Astrocyte (in vitro differentiated cells and primary cell): Measurements from ENCODE around the gene RAD54L. TPM values are rescaled to one million over a fixed set of nuclear protein-coding genes. Genes with fewer than 3 reads are reported as not detected.

Experiments used
- DNase-seq: peaks from one replicate; pipeline ENCODE4 v3.0.0-alpha.2; 2010; ENCODE audit warnings: low read depth
- FAIRE-seq: peaks from 2 replicates; lab custom pipeline; 2011; peaks lifted over from hg19 to GRCh38; lab: Jason Lieb, UNC
- H2AFZ ChIP-seq: 2 replicates; pipeline ENCODE4 v1.6.0; 2012; ENCODE audit warnings: low read depth, low read length, inconsistent platforms
- H3K27ac ChIP-seq: 2 replicates; pipeline ENCODE4 v1.5.1; 2011; ENCODE audit warnings: low read depth, low read length, inconsistent platforms
- H3K27me3 ChIP-seq: 2 replicates; pipeline ENCODE4 v1.6.0; 2011; ENCODE audit warnings: low read length, inconsistent platforms; ENCODE audit not compliant: insufficient read depth
- H3K36me3 ChIP-seq: 2 replicates; pipeline ENCODE4 v1.5.1; 2011; ENCODE audit warnings: low read length, inconsistent platforms; ENCODE audit not compliant: insufficient read depth
- H3K4me1 ChIP-seq: 2 replicates; pipeline ENCODE4 v1.5.1; 2011; ENCODE audit warnings: low read length, inconsistent platforms; ENCODE audit not compliant: insufficient read depth
- H3K4me2 ChIP-seq: 2 replicates; pipeline ENCODE4 v1.6.0; 2012; ENCODE audit warnings: low read length, inconsistent platforms
- H3K4me3 ChIP-seq: 2 replicates; pipeline ENCODE4 v1.5.1; 2011; ENCODE audit warnings: low read depth, mild to moderate bottlenecking, low read length, inconsistent platforms; ENCODE audit not compliant: insufficient read depth
- H3K79me2 ChIP-seq: 2 replicates; pipeline ENCODE4 v1.6.0; 2012; ENCODE audit warnings: mild to moderate bottlenecking, low read length, inconsistent platforms; ENCODE audit not compliant: insufficient read depth
- H3K9ac ChIP-seq: 2 replicates; pipeline ENCODE4 v1.6.0; 2012; ENCODE audit warnings: mild to moderate bottlenecking, low read length, inconsistent platforms
- H3K9me3 ChIP-seq: 2 replicates; pipeline ENCODE4 v1.5.1; 2012; ENCODE audit warnings: low read depth, mild to moderate bottlenecking, low read length, inconsistent platforms; ENCODE audit not compliant: insufficient read depth
- H4K20me1 ChIP-seq: 2 replicates; pipeline ENCODE4 v1.6.0; 2012; ENCODE audit warnings: low read length, inconsistent platforms; ENCODE audit not compliant: insufficient read depth
- H3K27ac Mint-ChIP-seq: one replicate; pipeline ENCODE4 v1.8.0; 2021; ENCODE audit warnings: mild to moderate bottlenecking, mixed read lengths; ENCODE audit not compliant: unreplicated experiment
- H3K27me3 Mint-ChIP-seq: one replicate; pipeline ENCODE4 v1.8.0; 2021; ENCODE audit warnings: low read depth, mixed read lengths; ENCODE audit not compliant: unreplicated experiment
- H3K36me3 Mint-ChIP-seq: one replicate; pipeline ENCODE4 v1.8.0; 2021; ENCODE audit warnings: low read depth, mixed read lengths; ENCODE audit not compliant: unreplicated experiment
- H3K4me1 Mint-ChIP-seq: one replicate; pipeline ENCODE4 v1.8.0; 2021; ENCODE audit warnings: low read depth, mixed read lengths; ENCODE audit not compliant: unreplicated experiment
- H3K4me3 Mint-ChIP-seq: one replicate; pipeline ENCODE4 v1.8.0; 2021; ENCODE audit warnings: mild to moderate bottlenecking, moderate library complexity, mixed read lengths; ENCODE audit not compliant: unreplicated experiment
- H3K9me3 Mint-ChIP-seq: one replicate; pipeline ENCODE4 v1.8.0; 2021; ENCODE audit warnings: mild to moderate bottlenecking, mixed read lengths; ENCODE audit not compliant: unreplicated experiment
- EZH2 ChIP-seq: IDR thresholded peaks from 2 replicates; pipeline ENCODE4 v1.6.1; 2012; ENCODE audit warnings: mild to moderate bottlenecking, low read length, inconsistent platforms; ENCODE audit not compliant: insufficient read depth
- total RNA-seq: library from RNA; stranded (reverse); gene quantifications from 2 replicates; pipeline ENCODE4 v1.2.1, GENCODE V29; 2021
- TF ChIP-seq, protein P1 (sequence below): IDR thresholded peaks from 2 replicates; pipeline ENCODE4 v1.5.1; 2011; ENCODE audit warnings: low read depth, mild to moderate bottlenecking, inconsistent platforms, low read length, moderate library complexity; ENCODE audit not compliant: insufficient read depth

RAD54L gene
- total RNA-seq, 1 donor from 2014 or later, result 2.4 TPM

DNA sequence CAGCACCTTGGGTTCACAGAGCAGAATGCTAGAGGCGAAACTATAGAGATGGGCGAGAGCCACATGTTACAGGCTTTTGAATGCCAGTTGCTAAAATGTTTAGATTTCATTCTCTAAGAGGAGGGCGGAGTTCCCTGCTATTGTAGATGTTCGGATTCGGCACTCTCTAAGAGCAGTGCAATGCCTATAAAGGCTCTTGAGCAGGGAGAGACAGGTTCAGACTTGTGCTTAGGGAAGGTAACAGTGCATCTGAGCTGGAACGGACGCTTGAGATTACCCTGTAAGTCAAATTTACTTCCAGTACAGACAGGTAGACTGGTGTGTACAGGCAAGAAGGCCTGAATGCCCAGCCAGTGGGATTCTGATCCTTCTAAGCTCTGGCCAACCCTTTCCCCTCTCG lies 29.1 kb upstream of the RAD54L start:
- Histone ChIP-seq H3K4me3 (no peak overlapping the region), H3K27ac (no peak overlapping the region), H3K9me3 (no peaks in the 10 kb centered on the region), H3K36me3 (no peaks in the 10 kb centered on the region), H3K9ac (no peak overlapping the region), H2AFZ (no peak overlapping the region), H3K4me1 (peaks cover under 1% of the 10 kb centered on the region), H4K20me1 (no peaks in the 10 kb centered on the region), H3K27me3 (no peaks in the 10 kb centered on the region), H3K79me2 (no peaks in the 10 kb centered on the region), H3K4me2 (no peak overlapping the region)
- Mint-ChIP-seq H3K36me3 (no peaks in the 10 kb centered on the region), H3K9me3 (no peaks in the 10 kb centered on the region), H3K4me3 (no peak overlapping the region), H3K27me3 (no peaks in the 10 kb centered on the region), H3K4me1 (peaks cover 8% of the 10 kb centered on the region), H3K27ac (no peak overlapping the region)
- no peak for FAIRE-seq
- TF ChIP-seq EZH2, result no peak
- TF ChIP-seq, protein P1, sequence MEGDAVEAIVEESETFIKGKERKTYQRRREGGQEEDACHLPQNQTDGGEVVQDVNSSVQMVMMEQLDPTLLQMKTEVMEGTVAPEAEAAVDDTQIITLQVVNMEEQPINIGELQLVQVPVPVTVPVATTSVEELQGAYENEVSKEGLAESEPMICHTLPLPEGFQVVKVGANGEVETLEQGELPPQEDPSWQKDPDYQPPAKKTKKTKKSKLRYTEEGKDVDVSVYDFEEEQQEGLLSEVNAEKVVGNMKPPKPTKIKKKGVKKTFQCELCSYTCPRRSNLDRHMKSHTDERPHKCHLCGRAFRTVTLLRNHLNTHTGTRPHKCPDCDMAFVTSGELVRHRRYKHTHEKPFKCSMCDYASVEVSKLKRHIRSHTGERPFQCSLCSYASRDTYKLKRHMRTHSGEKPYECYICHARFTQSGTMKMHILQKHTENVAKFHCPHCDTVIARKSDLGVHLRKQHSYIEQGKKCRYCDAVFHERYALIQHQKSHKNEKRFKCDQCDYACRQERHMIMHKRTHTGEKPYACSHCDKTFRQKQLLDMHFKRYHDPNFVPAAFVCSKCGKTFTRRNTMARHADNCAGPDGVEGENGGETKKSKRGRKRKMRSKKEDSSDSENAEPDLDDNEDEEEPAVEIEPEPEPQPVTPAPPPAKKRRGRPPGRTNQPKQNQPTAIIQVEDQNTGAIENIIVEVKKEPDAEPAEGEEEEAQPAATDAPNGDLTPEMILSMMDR, result no peak
- DNase-seq, result no peak

- Mint-ChIP-seq H3K36me3 (no peaks in the 10 kb centered on the region), H3K9me3 (no peaks in the 10 kb centered on the region), H3K4me3 (no peak overlapping the region), H3K27me3 (no peaks in the 10 kb centered on the region), H3K4me1 (peaks cover 8% of the 10 kb centered on the region), H3K27ac (no peak overlapping the region)
- DNase-seq (no peak), FAIRE-seq (no peak)
- Histone ChIP-seq H3K79me2 (no peaks in the 10 kb centered on the region), H3K27ac (no peak overlapping the region), H3K4me2 (no peak overlapping the region), H3K27me3 (no peaks in the 10 kb centered on the region), H3K9me3 (no peaks in the 10 kb centered on the region), H4K20me1 (no peaks in the 10 kb centered on the region), H3K36me3 (no peaks in the 10 kb centered on the region), H3K4me1 (peaks cover 3% of the 10 kb centered on the region), H2AFZ (no peak overlapping the region), H3K9ac (no peak overlapping the region), H3K4me3 (no peak overlapping the region)
- TF ChIP-seq EZH2, result no peak
- TF ChIP-seq, protein P1, result no peak
These were observed 27.7 kb upstream of the RAD54L start for GRCh38 chr1:46219551-46220520.

DNA sequence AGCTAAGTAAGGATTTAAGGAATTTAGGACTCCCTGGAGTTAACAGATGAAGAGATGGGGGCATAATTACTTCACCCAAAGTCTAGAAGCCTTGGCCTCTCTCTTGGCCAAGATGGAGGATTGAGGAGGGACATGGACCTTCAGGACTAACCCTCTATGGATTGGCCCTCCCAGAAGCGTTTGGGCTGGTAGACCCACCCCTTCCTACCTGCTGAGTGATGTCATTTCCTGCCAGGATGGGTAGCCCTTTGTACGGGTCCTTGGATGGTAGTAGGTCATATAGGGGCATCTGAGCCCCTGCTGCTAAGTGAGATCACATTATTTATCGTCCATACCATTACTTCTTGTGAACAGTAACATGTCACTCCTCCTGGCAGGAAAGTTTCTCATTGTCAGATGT lies 26.8 kb upstream of the RAD54L start:
- no peaks in the 10 kb centered on the region for H3K9me3 Mint-ChIP-seq
- H3K9me3 ChIP-seq, result no peaks in the 10 kb centered on the region
- no peak overlapping the region for H3K27ac ChIP-seq
- no peak overlapping the region for H3K9ac ChIP-seq
- no peaks in the 10 kb centered on the region for H4K20me1 ChIP-seq
- H3K79me2 ChIP-seq, result no peaks in the 10 kb centered on the region
- TF ChIP-seq EZH2, result no peak
- TF ChIP-seq, protein P1, result no peak
- peaks cover 8% of the 10 kb centered on the region for H3K4me1 Mint-ChIP-seq
- no peak overlapping the region for H3K4me3 ChIP-seq
- H3K27ac Mint-ChIP-seq, result no peak overlapping the region
- FAIRE-seq, result no peak
- H3K4me3 Mint-ChIP-seq, result no peak overlapping the region
- no peaks in the 10 kb centered on the region for H3K27me3 Mint-ChIP-seq
- no peak overlapping the region for H3K4me2 ChIP-seq
- no peaks in the 10 kb centered on the region for H3K27me3 ChIP-seq
- DNase-seq, result no peak
- H3K36me3 Mint-ChIP-seq, result no peaks in the 10 kb centered on the region
- no peak overlapping the region for H2AFZ ChIP-seq
- no peaks in the 10 kb centered on the region for H3K36me3 ChIP-seq
- peaks cover 3% of the 10 kb centered on the region for H3K4me1 ChIP-seq
